Gastroesophageal sphincter (tissue), 3 donors: Measurements from ENCODE around the gene FAM120A.

Experiments
- EP300 ChIP-seq: sonication (generic); formaldehyde crosslinking; IDR thresholded peaks from one replicate; pipeline ENCODE4 v1.6.1; 2017; ENCODE audit warnings: antibody characterized with exemption, mild to moderate bottlenecking
- POLR2A ChIP-seq, 2 donors: fragments of 450-650 bp; IDR thresholded peaks; one replicate each; pipeline ENCODE4 v1.6.1; 2017; ENCODE audit warnings: antibody characterized with exemption in 2 of 2, mild to moderate bottlenecking in 2 of 2, moderate library complexity in 1 of 2
- POLR2AphosphoS5 ChIP-seq: sonication (generic); formaldehyde crosslinking; IDR thresholded peaks from one replicate; pipeline ENCODE4 v1.6.1; 2017; ENCODE audit warnings: antibody characterized with exemption
- TF ChIP-seq, protein P1 (sequence below), 4 experiments: fragments of 200-600 bp in 2 of 4; fragments of 450-650 bp in 2 of 4; sonication (generic) in 1 of 4; IDR thresholded peaks; one replicate each; pipeline ENCODE4 v1.5.1; 2017 to 2019; ENCODE audit warnings: antibody characterized with exemption in 4 of 4, mild to moderate bottlenecking in 2 of 4, moderate library complexity in 2 of 4

DNA sequence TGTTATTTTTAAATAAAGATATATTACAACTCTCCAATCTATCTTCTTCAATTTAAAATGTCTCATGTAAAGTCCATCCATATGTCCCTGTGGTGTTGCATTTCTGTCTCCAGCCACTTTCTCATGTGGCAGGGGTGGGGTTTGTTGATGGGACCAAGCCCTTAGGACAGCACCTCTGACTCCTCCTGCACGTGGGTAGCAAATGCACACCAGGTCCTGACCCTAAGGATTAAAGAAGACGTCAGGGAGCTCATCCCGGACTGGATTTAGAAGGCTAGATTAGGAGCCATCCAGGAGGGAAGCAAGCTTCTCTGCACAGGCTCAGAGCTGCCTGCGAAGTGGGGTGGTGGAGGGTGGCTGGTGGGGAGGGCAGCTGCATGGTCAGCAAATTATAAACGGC lies 40.8 kb downstream of the FAM120A start:
- TF ChIP-seq, protein P1, sequence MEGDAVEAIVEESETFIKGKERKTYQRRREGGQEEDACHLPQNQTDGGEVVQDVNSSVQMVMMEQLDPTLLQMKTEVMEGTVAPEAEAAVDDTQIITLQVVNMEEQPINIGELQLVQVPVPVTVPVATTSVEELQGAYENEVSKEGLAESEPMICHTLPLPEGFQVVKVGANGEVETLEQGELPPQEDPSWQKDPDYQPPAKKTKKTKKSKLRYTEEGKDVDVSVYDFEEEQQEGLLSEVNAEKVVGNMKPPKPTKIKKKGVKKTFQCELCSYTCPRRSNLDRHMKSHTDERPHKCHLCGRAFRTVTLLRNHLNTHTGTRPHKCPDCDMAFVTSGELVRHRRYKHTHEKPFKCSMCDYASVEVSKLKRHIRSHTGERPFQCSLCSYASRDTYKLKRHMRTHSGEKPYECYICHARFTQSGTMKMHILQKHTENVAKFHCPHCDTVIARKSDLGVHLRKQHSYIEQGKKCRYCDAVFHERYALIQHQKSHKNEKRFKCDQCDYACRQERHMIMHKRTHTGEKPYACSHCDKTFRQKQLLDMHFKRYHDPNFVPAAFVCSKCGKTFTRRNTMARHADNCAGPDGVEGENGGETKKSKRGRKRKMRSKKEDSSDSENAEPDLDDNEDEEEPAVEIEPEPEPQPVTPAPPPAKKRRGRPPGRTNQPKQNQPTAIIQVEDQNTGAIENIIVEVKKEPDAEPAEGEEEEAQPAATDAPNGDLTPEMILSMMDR (IDR thresholded peaks at IDR 0.05): no peak
- no peak for TF ChIP-seq POLR2A (IDR thresholded peaks at IDR 0.05)
- no peak for TF ChIP-seq POLR2AphosphoS5
- TF ChIP-seq EP300: no peak
